Measurements from ENCODE around the gene C22orf42. TPM values are rescaled to one million over a fixed set of nuclear protein-coding genes. Genes with fewer than 3 reads are reported as not detected.
"Not testable (repeated sequence)": the region's sequence is repeated elsewhere in the genome, so short reads cannot be mapped to it uniquely, and the experiment has no call there.

Gene C22orf42
- total RNA-seq, 1 donor from 2014 or later = not detected

DNA sequence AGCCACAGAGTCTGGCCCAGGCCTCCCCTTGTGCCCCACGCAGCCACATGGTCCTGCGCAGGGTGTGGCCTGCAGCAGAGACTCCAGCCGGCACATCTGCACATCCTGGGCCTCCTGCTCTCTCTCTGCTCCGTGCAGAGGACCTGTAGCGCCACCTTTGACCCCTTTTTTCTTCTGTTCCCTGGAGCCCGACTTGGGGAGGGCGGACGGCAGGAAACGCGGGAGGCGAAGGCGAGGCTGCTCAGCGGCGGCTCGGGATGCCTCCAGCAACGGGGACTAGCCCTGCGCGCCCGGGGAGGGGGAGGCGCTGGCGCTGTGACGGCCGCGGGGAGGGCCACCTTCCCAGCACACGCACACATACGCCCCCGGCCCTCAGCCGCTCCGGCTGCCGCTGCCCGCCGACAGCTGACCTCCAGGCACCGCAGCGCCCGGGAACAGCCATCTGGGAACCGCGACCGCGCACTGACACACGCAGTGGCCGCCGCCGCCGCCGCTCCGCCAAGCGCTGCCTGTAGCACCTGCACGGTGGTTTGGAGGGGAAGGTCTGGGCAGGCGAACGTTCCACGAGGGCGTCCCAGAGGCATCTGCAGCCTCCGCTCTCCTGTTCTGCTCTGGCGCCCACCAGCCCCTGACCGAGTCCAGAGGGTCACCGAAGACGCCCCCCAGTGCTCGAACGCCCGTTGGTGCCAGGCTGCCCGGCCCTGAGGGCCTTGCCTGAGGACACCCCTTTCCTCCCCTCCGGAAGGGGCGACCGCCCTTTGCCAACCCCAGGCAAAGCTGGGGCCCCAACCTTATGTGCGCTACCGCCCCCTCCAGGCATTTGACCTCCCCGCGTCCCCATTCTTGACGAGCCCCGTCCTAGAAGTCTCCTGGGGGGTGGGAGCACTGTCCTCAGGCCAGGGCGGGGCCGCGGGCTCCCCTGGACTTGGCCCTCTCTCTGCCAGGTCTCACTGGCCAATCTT is 16.9 kb upstream of the C22orf42 start:
- no peak overlapping the region for H3K27ac Mint-ChIP-seq
- no peak overlapping the region for H3K4me3 Mint-ChIP-seq (ENCODE audit: low read depth)
- H3K4me1 Mint-ChIP-seq (ENCODE audit: low read depth) = no peaks in the 10 kb centered on the region
- intact Hi-C loops (cut with micrococcal nuclease) = no loop called here
- H3K9me3 Mint-ChIP-seq = no peaks in the 10 kb centered on the region
- no peaks in the 10 kb centered on the region for H3K36me3 Mint-ChIP-seq (ENCODE audit: low read depth)
- peaks cover 28% of the 10 kb centered on the region for H3K27me3 Mint-ChIP-seq (ENCODE audit: low read depth)
- DNase-seq (ENCODE audit: low spot score) = no peak

- DNase-seq (ENCODE audit: low spot score) = no peak
- Mint-ChIP-seq H3K27ac (no peak overlapping the region), H3K4me1 (ENCODE audit: low read depth) (no peaks in the 10 kb centered on the region), H3K36me3 (ENCODE audit: low read depth) (no peaks in the 10 kb centered on the region), H3K9me3 (no peaks in the 10 kb centered on the region), H3K27me3 (ENCODE audit: low read depth) (peaks cover 28% of the 10 kb centered on the region), H3K4me3 (ENCODE audit: low read depth) (no peak overlapping the region)
- intact Hi-C loops (cut with micrococcal nuclease) = no loop called here
These were observed 16.0 kb upstream of the C22orf42 start for GRCh38 chr22:32175115-32175514.

DNA sequence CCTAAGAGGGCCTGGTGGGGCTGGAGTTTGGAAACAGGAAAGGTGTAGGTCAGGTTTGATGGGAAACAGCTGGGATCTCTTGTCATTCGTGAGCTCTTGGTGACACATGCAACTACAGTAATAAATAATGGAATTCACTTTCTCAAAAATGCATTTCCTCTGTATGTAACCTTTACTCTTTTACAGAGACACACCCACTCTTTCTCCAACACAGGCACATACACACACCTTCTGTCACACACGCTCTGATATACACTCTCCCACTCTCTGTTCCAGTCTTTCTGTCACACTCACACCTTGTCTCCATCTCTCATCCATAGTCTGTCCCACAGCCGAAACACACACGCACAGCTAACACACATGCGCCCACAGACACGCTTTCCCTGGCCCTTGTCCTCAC is 6.6 kb upstream of the C22orf42 start:
- peaks cover 12% of the 10 kb centered on the region for H3K4me1 Mint-ChIP-seq (ENCODE audit: low read depth)
- intact Hi-C loops (cut with micrococcal nuclease) = no loop called here
- peaks cover 14% of the 10 kb centered on the region for H3K27me3 Mint-ChIP-seq (ENCODE audit: low read depth)
- DNase-seq (ENCODE audit: low spot score) = no peak
- no peak overlapping the region for H3K27ac Mint-ChIP-seq
- H3K36me3 Mint-ChIP-seq (ENCODE audit: low read depth) = no peaks in the 10 kb centered on the region
- H3K9me3 Mint-ChIP-seq = no peaks in the 10 kb centered on the region
- no peak overlapping the region for H3K4me3 Mint-ChIP-seq (ENCODE audit: low read depth)

DNA sequence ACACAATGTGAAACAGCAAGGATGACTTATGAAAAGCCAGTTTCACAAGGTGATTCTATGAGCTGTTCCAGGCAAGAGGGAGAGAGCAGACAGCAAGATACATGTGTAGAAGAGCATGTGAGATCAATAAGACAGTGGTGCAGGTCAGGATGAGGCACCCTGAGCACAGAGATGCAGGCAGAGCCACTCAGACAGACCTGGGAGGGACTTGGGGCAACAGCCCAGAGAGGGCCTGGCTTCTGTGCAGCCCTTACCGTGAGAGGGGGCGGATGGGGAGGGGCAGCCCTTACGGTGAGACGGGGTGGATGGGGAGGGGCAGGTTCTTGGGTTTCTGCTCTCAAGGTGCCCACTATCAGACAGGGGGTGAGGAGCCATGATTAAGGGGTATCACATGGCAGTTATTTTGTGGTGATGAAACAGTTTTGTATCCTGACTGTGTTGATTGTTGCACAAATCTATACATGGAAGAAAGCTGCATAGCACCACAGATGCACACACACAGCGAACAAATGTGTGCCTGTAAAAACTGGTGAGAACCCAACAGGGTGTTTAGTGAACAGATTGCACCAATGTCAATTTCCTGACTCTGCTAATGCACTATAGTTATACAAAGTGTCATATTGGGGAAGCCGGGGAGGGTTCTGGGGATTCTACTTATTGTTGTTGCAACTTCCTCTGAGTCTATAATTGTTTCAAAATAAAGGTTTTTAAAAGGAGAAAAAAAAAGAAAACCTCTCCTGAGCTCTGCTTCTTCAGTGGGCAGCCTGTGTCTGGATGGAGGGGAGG is 5.2 kb upstream of the C22orf42 start:
- H3K27ac Mint-ChIP-seq = no peak overlapping the region
- H3K4me3 Mint-ChIP-seq (ENCODE audit: low read depth) = no peak overlapping the region
- intact Hi-C loops (cut with micrococcal nuclease) = no loop called here
- peaks cover 12% of the 10 kb centered on the region for H3K4me1 Mint-ChIP-seq (ENCODE audit: low read depth)
- no peaks in the 10 kb centered on the region for H3K36me3 Mint-ChIP-seq (ENCODE audit: low read depth)
- H3K27me3 Mint-ChIP-seq (ENCODE audit: low read depth) = peaks cover 14% of the 10 kb centered on the region
- H3K9me3 Mint-ChIP-seq = no peaks in the 10 kb centered on the region
- no peak for DNase-seq (ENCODE audit: low spot score)

- H3K4me3 Mint-ChIP-seq (ENCODE audit: low read depth); DNase-seq (ENCODE audit: low spot score); H3K9me3 Mint-ChIP-seq; H3K36me3 Mint-ChIP-seq (ENCODE audit: low read depth); intact Hi-C loops (cut with micrococcal nuclease); H3K27ac Mint-ChIP-seq; H3K4me1 Mint-ChIP-seq (ENCODE audit: low read depth): not testable (repeated sequence)
- H3K27me3 Mint-ChIP-seq (ENCODE audit: low read depth) = peaks cover 17% of the 10 kb centered on the region
These were observed 1.3 kb upstream of the C22orf42 start for GRCh38 chr22:32160411-32160810.

DNA sequence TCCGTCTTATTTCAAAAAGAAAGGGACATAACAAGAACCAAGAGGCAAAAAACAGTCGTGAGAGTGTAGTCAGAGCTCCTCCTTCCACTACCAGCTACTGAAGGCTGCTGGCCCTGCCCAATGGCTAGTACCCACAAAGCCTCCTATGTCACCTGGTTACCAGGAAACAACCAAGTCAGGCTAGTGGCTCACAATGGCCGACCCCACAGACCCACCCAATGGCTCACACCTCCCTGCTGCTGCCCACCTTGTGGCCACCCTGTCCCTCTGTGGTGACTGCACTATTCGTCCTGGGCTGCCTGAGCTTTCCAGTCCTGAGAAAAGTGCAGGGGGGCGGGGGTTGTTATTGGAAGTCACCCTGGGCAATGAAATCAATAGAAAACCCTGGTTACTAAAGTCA is 1.5 kb downstream of the C22orf42 start:
- intact Hi-C loops (cut with micrococcal nuclease) = not testable (repeated sequence)

GRCh38 chr22:32154727-32155126 is 4.4 kb downstream of the C22orf42 start:
- H3K9me3 Mint-ChIP-seq; H3K27ac Mint-ChIP-seq; H3K36me3 Mint-ChIP-seq (ENCODE audit: low read depth); intact Hi-C loops (cut with micrococcal nuclease); H3K4me3 Mint-ChIP-seq (ENCODE audit: low read depth); DNase-seq (ENCODE audit: low spot score): not testable (repeated sequence)
- peaks cover 28% of the 10 kb centered on the region for H3K4me1 Mint-ChIP-seq (ENCODE audit: low read depth)
- H3K27me3 Mint-ChIP-seq (ENCODE audit: low read depth) = peaks cover 17% of the 10 kb centered on the region

More for the DNA sequence above, 1.5 kb downstream of the C22orf42 start:
- not testable (repeated sequence) for H3K27ac Mint-ChIP-seq; H3K36me3 Mint-ChIP-seq (ENCODE audit: low read depth); H3K4me3 Mint-ChIP-seq (ENCODE audit: low read depth); DNase-seq (ENCODE audit: low spot score); H3K9me3 Mint-ChIP-seq
- H3K4me1 Mint-ChIP-seq (ENCODE audit: low read depth) = peaks cover 19% of the 10 kb centered on the region
- H3K27me3 Mint-ChIP-seq (ENCODE audit: low read depth) = peaks cover 17% of the 10 kb centered on the region

GRCh38 chr22:32151641-32152040 is 7.5 kb downstream of the C22orf42 start:
- DNase-seq (ENCODE audit: low spot score); H3K9me3 Mint-ChIP-seq; H3K36me3 Mint-ChIP-seq (ENCODE audit: low read depth); H3K4me3 Mint-ChIP-seq (ENCODE audit: low read depth); H3K27ac Mint-ChIP-seq; intact Hi-C loops (cut with micrococcal nuclease): not testable (repeated sequence)
- Mint-ChIP-seq H3K27me3 (ENCODE audit: low read depth) (peaks cover 16% of the 10 kb centered on the region), H3K4me1 (ENCODE audit: low read depth) (peaks cover 30% of the 10 kb centered on the region)

GRCh38 chr22:32150647-32151046 is 8.5 kb downstream of the C22orf42 start:
- intact Hi-C loops (cut with micrococcal nuclease); H3K27ac Mint-ChIP-seq; H3K4me3 Mint-ChIP-seq (ENCODE audit: low read depth); H3K36me3 Mint-ChIP-seq (ENCODE audit: low read depth); H3K9me3 Mint-ChIP-seq; DNase-seq (ENCODE audit: low spot score): not testable (repeated sequence)
- Mint-ChIP-seq H3K27me3 (ENCODE audit: low read depth) (peaks cover 14% of the 10 kb centered on the region), H3K4me1 (ENCODE audit: low read depth) (peaks cover 30% of the 10 kb centered on the region)

- H3K9me3 Mint-ChIP-seq; H3K36me3 Mint-ChIP-seq (ENCODE audit: low read depth); DNase-seq (ENCODE audit: low spot score); H3K4me3 Mint-ChIP-seq (ENCODE audit: low read depth); intact Hi-C loops (cut with micrococcal nuclease); H3K27me3 Mint-ChIP-seq (ENCODE audit: low read depth); H3K27ac Mint-ChIP-seq: not testable (repeated sequence)
- H3K4me1 Mint-ChIP-seq (ENCODE audit: low read depth) = peaks cover 39% of the 10 kb centered on the region
These were observed 10.7 kb downstream of the C22orf42 start for GRCh38 chr22:32148372-32148771.

GRCh38 chr22:32147128-32147527 is 12.0 kb downstream of the C22orf42 start:
- DNase-seq (ENCODE audit: low spot score); intact Hi-C loops (cut with micrococcal nuclease); H3K27ac Mint-ChIP-seq; H3K27me3 Mint-ChIP-seq (ENCODE audit: low read depth); H3K36me3 Mint-ChIP-seq (ENCODE audit: low read depth); H3K9me3 Mint-ChIP-seq; H3K4me3 Mint-ChIP-seq (ENCODE audit: low read depth): not testable (repeated sequence)
- H3K4me1 Mint-ChIP-seq (ENCODE audit: low read depth) = peaks cover 41% of the 10 kb centered on the region

GRCh38 chr22:32144496-32145274 is 14.4 kb downstream of the C22orf42 start:
- Mint-ChIP-seq H3K9me3 (peaks cover 9% of the 10 kb centered on the region), H3K27ac (no peak overlapping the region), H3K27me3 (ENCODE audit: low read depth) (peaks cover 3% of the 10 kb centered on the region), H3K36me3 (ENCODE audit: low read depth) (no peaks in the 10 kb centered on the region), H3K4me1 (ENCODE audit: low read depth) (peaks cover 40% of the 10 kb centered on the region), H3K4me3 (ENCODE audit: low read depth) (no peak overlapping the region)
- no peak for DNase-seq (ENCODE audit: low spot score)
- intact Hi-C loops (cut with micrococcal nuclease) = loop anchor here (5.0 kb wide), 1 partner anchor 63 kb away; the partner anchor contains the start of gene RFPL2

Data from activated T-helper 2 cell treated with anti-CD3 and anti-CD28 coated beads, Interferon-gamma antibody, Interleukin-2, Interleukin-4, amounts not matched to agents 10 μg/mL and 5 μg/mL and 100 μg/mL, durations not matched to agents 14 hours and 24 hours and 36 hours (primary cell).